Gastrocnemius medialis (tissue), 4 donors: ENCODE results near the gene ELFN2. TPM values are rescaled to one million over a fixed set of nuclear protein-coding genes. Genes with fewer than 3 reads are reported as not detected.
"Not testable (repeated sequence)": the region's sequence is repeated elsewhere in the genome, so short reads cannot be mapped to it uniquely, and the experiment has no call there.

ENCODE experiments used
- ATAC-seq, 2 donors: fragments of 150-250 bp; one replicate each; pipeline ENCODE4 v1.9.1; 2016
- DNase-seq, 2 donors: peaks; one replicate each; pipeline ENCODE4 v3.0.0-alpha.2; 2019
- H3K27ac ChIP-seq, 4 donors: fragments of 200-600 bp; sonication (generic); 1 replicate in 1 of 4; 2 replicates in 3 of 4; pipeline ENCODE4 v1.5.1; 2016 to 2018; ENCODE audit warnings: mild to moderate bottlenecking in 2 of 4, moderate library complexity in 1 of 4
- H3K27me3 ChIP-seq, 3 donors: fragments of 200-600 bp; sonication (generic) in 2 of 3; 1 replicate in 1 of 3; 2 replicates in 2 of 3; pipeline versions ENCODE4 v1.5.1 to v1.6.0; 2016 to 2019; ENCODE audit warnings: mild to moderate bottlenecking in 1 of 3, moderate library complexity in 1 of 3
- H3K36me3 ChIP-seq, 2 donors: fragments of 200-600 bp; sonication (generic) in 1 of 2; one replicate each; pipeline ENCODE4 v1.5.1; 2017 to 2018
- H3K4me1 ChIP-seq, 2 donors: fragments of 200-600 bp; sonication (generic) in 1 of 2; one replicate each; pipeline ENCODE4 v1.5.1; 2016 to 2017; ENCODE audit warnings: mild to moderate bottlenecking in 2 of 2
- H3K4me3 ChIP-seq, 4 donors: fragments of 200-600 bp; sonication (generic) in 3 of 4; 1 replicate in 1 of 4; 2 replicates in 3 of 4; pipeline ENCODE4 v1.5.1; 2016 to 2019; ENCODE audit warnings: mild to moderate bottlenecking in 2 of 4
- H3K9me3 ChIP-seq, 3 donors: fragments of 200-600 bp; sonication (generic) in 2 of 3; 1 replicate in 1 of 3; 2 replicates in 2 of 3; pipeline ENCODE4 v1.5.1; 2016 to 2019
- CTCF ChIP-seq, 5 experiments: fragments of 450-650 bp in 3 of 5; fragments of 200-600 bp in 2 of 5; sonication (generic) in 2 of 5; IDR thresholded peaks in 4 of 5; conservative IDR thresholded peaks in 1 of 5; 1 replicate in 4 of 5; 2 replicates in 1 of 5; pipeline ENCODE4 v1.5.1; 2016 to 2019; ENCODE audit warnings: antibody characterized with exemption in 5 of 5, mild to moderate bottlenecking in 3 of 5, moderate library complexity in 3 of 5
- POLR2A ChIP-seq, 2 donors: fragments of 450-650 bp; IDR thresholded peaks; one replicate each; pipeline ENCODE4 v1.6.1; 2017; ENCODE audit warnings: antibody characterized with exemption in 2 of 2, mild to moderate bottlenecking in 2 of 2, moderate library complexity in 2 of 2
- in situ Hi-C, 4 donors: fragments of 200-750 bp; cut with MboI; loops; one replicate each; pipeline versions ENCODE4 v1.15.0 to v1.8.0; 2017; ENCODE audit warnings: low sequenced_read_pairs in 4 of 4
- intact Hi-C: fragments of 100-400 bp; cut with DNase I; formaldehyde crosslinking; loops from one replicate; pipeline ENCODE4 v1.15.1; 2023; ENCODE audit warnings: low total_unique reads
- total RNA-seq, 4 donors: library from RNA; depleted of rRNA; stranded (reverse); fragments of >200 nt; gene quantifications; one replicate each; pipeline versions ENCODE4 v1.1.0 to v1.2.3, GENCODE V29; 2016

ELFN2 gene
- total RNA-seq, 4 donors from 2014 or later = 0.02 to 0.03 TPM; not detected in 2

DNA sequence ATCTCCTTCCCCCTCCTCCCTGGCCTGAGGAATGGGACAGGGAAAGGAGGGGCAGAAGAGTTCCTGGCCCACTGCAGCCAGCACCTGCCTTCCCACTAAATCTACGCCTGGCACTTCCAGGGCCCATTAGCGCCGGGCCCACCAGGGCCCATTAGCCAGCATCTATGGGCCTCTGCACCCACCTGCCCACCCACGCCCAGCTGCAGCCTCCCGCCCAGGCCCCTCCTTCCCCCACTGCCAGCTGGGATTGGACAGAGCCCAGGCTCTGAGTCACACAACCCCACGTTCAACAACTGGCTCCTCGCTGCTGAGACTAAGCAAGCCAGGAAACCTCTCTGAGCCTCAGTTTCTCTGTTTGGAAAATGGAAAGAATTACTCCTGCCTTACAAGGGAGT, 96.2 kb downstream of the ELFN2 start:
- DNase-seq (no peak), ATAC-seq (no peak)
- peaks cover 69 to 92% (median 75%) of the 10 kb centered on the region in 3 donors for H3K27me3 ChIP-seq
- in situ Hi-C loops (no loop called here), intact Hi-C loops (no loop called here)
- no peaks in the 10 kb centered on the region for H3K9me3 ChIP-seq
- H3K4me3 ChIP-seq = no peak overlapping the region
- TF ChIP-seq POLR2A (IDR thresholded peaks at IDR 0.05) = no peak
- no peak for TF ChIP-seq CTCF (IDR thresholded peaks at IDR 0.05 in 4 of 5, conservative IDR thresholded peaks at IDR 0.05 in 1 of 5)
- H3K4me1 ChIP-seq = no peaks in the 10 kb centered on the region
- no peak overlapping the region for H3K27ac ChIP-seq
- H3K36me3 ChIP-seq = no peaks in the 10 kb centered on the region

DNA sequence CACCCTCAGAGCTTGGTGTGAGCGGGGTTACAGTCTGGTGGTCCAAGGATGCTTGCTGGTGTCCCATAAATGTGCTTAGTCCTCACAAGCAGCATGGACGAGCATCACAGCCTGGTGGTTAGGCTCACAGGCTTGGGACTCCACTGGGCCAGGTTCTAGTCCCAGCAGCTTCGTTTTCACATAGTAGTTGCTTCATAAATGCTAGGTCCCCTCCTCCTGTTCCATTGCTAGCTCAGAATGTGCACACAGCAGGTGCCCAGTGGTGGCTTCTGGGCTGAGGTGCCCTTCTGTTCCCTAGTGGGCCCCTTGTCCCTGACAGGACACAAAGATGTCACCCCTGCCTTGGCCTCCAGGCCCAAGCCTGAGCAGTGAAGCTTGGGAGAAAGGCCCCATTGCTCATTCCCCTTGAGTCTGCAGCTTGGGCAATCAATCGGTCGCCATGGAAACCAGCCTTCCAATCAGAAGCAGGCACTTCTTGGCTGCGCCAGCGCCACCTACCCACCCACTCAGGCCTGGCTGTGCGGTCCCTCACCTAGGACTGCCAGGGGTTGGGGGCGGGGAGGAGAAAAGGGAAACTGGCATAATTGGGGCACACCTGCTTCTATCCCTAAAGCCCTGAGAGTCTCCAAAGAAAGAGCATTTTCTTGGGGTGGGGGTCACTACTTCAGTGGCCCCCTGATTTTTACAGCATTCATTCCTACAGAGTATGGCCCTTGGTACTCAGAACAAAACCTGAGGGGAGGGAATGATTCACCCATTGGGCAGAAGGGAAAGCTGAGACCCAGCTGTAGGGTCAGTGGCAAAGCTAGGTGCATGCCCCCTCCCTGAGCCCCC, 96.9 kb downstream of the ELFN2 start:
- Histone ChIP-seq H3K36me3 (no peaks in the 10 kb centered on the region), H3K4me1 (no peaks in the 10 kb centered on the region), H3K9me3 (no peaks in the 10 kb centered on the region), H3K27me3 (peaks cover 70 to 92% (median 75%) of the 10 kb centered on the region in 3 donors), H3K27ac (no peak overlapping the region), H3K4me3 (no peak overlapping the region)
- in situ Hi-C loops = no loop called here
- TF ChIP-seq POLR2A (IDR thresholded peaks at IDR 0.05) = no peak
- no peak for TF ChIP-seq CTCF (IDR thresholded peaks at IDR 0.05 in 4 of 5, conservative IDR thresholded peaks at IDR 0.05 in 1 of 5)
- DNase-seq = no peak
- intact Hi-C loops = no loop called here
- no peak for ATAC-seq

GRCh38 chr22:37329238-37330140, 97.8 kb downstream of the ELFN2 start:
- no peak overlapping the region for H3K4me3 ChIP-seq
- H3K4me1 ChIP-seq = no peaks in the 10 kb centered on the region
- DNase-seq (no peak), ATAC-seq (no peak)
- in situ Hi-C loops (loop anchor here in 1 of 4 donors (10.0 kb wide), 1 partner anchor 125 kb away; no protein-coding TSS in a partner anchor), intact Hi-C loops (no loop called here)
- no peak overlapping the region for H3K27ac ChIP-seq
- H3K9me3 ChIP-seq = no peaks in the 10 kb centered on the region
- no peak for TF ChIP-seq CTCF (IDR thresholded peaks at IDR 0.05 in 4 of 5, conservative IDR thresholded peaks at IDR 0.05 in 1 of 5)
- TF ChIP-seq POLR2A (IDR thresholded peaks at IDR 0.05) = no peak
- no peaks in the 10 kb centered on the region for H3K36me3 ChIP-seq
- peaks cover 70 to 92% (median 75%) of the 10 kb centered on the region in 3 donors for H3K27me3 ChIP-seq

GRCh38 chr22:37328538-37329237, 98.6 kb downstream of the ELFN2 start:
- H3K27me3 ChIP-seq = peaks cover 70 to 92% (median 75%) of the 10 kb centered on the region in 3 donors
- H3K36me3 ChIP-seq, H3K4me1 ChIP-seq, intact Hi-C loops, DNase-seq, ATAC-seq, H3K4me3 ChIP-seq, H3K9me3 ChIP-seq, H3K27ac ChIP-seq: not testable (repeated sequence)
- in situ Hi-C loops = loop anchor here in 1 of 4 donors (10.0 kb wide), 1 partner anchor 126 kb away; no protein-coding TSS in a partner anchor
